GM12874 (cell line): Measurements from ENCODE around the gene HVCN1.

Experiments
- TF ChIP-seq, protein P1 (sequence below): IDR thresholded peaks from 2 replicates; pipeline ENCODE4 v1.5.1; 2011; ENCODE audit warnings: low read depth, mild to moderate bottlenecking, control low read depth, low read length, moderate library complexity; ENCODE audit not compliant: insufficient read depth

The HVCN1 gene

GRCh38 chr12:110676171-110676570 lies 12.7 kb downstream of the HVCN1 start:
- TF ChIP-seq, protein P1, sequence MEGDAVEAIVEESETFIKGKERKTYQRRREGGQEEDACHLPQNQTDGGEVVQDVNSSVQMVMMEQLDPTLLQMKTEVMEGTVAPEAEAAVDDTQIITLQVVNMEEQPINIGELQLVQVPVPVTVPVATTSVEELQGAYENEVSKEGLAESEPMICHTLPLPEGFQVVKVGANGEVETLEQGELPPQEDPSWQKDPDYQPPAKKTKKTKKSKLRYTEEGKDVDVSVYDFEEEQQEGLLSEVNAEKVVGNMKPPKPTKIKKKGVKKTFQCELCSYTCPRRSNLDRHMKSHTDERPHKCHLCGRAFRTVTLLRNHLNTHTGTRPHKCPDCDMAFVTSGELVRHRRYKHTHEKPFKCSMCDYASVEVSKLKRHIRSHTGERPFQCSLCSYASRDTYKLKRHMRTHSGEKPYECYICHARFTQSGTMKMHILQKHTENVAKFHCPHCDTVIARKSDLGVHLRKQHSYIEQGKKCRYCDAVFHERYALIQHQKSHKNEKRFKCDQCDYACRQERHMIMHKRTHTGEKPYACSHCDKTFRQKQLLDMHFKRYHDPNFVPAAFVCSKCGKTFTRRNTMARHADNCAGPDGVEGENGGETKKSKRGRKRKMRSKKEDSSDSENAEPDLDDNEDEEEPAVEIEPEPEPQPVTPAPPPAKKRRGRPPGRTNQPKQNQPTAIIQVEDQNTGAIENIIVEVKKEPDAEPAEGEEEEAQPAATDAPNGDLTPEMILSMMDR = no peak

DNA sequence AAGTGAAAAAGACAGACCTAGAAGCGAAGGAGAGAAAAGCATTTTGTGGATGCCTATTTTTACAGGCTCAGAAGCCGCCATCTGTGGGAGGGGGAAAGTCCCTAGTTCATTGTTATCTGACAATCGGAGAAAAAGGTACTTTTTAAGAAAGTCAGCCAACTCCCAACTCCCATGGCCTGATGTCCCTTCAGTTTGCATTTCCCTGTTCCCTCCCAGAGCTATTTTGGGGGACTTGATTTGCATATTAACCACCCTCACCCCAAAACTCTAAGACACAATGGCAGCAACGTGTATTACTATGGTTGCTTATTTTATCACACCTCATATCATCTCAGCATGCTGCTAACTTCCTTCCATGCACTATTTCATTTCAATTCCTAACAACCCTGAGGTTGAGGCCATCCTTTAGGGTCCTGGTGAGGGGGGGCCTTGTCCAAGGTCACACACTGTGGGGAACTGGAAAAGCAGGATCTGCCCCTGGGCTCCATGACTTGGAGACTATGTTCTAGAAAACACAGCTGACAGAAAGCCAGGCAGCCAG lies 18.7 kb downstream of the HVCN1 start:
- TF ChIP-seq, protein P1 = no peak

- TF ChIP-seq, protein P1 = no peak
Measured at GRCh38 chr12:110669193-110669502, 19.8 kb downstream of the HVCN1 start.

- TF ChIP-seq, protein P1 = no peak
Measured at GRCh38 chr12:110668480-110669192, 20.3 kb downstream of the HVCN1 start.

DNA sequence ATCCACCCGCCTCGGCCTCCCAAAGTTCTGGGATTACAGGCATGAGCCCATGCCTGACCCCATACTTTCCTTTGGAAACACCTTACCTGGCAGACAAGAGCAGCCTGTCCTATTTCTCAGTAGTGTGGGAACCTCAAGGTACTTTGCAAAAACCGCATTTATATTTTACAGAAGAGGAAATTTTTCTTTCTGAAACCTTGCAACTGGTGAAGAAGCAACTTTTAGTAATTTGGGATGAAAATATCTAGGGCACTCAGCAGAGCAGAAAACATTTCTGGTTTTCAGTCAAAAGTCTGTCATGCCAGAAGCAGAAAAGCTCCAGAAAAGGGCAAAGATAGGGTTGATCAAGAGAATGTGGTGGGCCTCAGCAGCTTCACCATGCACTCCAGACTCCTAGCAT lies 21.2 kb downstream of the HVCN1 start:
- TF ChIP-seq, protein P1 = no peak

- TF ChIP-seq, protein P1 = no peak
Measured at GRCh38 chr12:110666892-110667291, 22.0 kb downstream of the HVCN1 start.

DNA sequence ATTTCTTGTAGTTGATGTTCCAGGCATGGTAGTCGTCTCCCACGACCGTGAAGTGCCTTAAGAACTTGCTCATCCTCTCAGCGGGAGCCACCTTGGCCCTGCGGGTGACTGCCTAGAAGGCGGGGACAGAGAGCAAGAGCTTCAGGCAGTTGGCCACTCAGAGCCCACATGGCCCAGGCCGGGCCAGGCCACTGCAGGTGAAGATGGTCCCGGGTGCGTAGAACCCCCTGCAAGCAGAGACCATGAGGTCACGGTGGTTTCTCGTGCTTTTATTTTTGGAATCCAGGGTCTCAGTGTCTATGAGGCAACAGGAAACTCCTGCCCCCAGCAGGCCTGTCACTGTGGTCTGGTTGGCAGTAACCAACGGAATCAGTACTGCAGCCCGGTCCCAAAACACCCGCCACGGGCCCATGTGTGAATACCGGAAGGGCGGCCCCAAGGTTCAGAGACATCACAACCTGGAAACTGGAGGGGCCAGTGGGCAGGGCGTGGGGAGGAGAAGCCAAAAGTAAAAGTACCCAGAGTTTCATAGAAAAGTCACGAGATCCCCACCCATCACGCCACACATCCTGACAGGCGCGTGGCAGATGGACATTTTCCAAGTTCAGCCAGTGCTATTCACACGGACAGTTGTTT lies 27.5 kb downstream of the HVCN1 start:
- TF ChIP-seq, protein P1 = no peak
